K562 (cell line): Measurements from ENCODE around the gene CHCHD4. TPM values are rescaled to one million over a fixed set of nuclear protein-coding genes. Genes with fewer than 3 reads are reported as not detected.

Experiments
- ATAC-seq: fragments of 200-7000 bp; cut with Tn5 transposase; 3 replicates; pipeline ENCODE4 v1.9.1; 2020; ENCODE audit warnings: moderate library complexity
- BruUV-seq: library from RNA; stranded (reverse); fragments of 400-500 nt; replicated peaks from 2 replicates; lab custom pipeline; 2021; lab: Mats Ljungman, UMichigan
- CTCF ChIA-PET: fragments of 300-600 bp; formaldehyde crosslinking; extraction: SDS; loops from one replicate; lab custom pipeline; 2021; ENCODE audit warnings: low intra/inter-chr PET ratio; lab: Yijun Ruan, JAX
- POLR2A ChIA-PET: fragments of 300-600, 350-650 bp; sonication (Branson Sonifier 250); formaldehyde crosslinking; extraction: SDS; loops from one replicate; lab custom pipeline; 2021; ENCODE audit warnings: antibody characterized with exemption, inconsistent platforms; lab: Yijun Ruan, JAX
- DNase-seq, 4 experiments: peaks; one replicate each; pipeline versions ENCODE4 v3.0.0 to v3.0.0-alpha.2; 2011 to 2018; ENCODE audit warnings: low spot score in 3 of 4, mixed read lengths in 3 of 4; ENCODE audit errors: extremely low read depth in 1 of 4
- FAIRE-seq: peaks from 2 replicates; lab custom pipeline; 2011; peaks lifted over from hg19 to GRCh38; lab: Jason Lieb, UNC
- H2AFZ ChIP-seq: 2 replicates; pipeline ENCODE4 v1.6.0; 2011; ENCODE audit warnings: low read depth, low read length, control low read depth, inconsistent platforms
- H3K27ac ChIP-seq: fragments of 200-600 bp; 3 replicates; pipeline ENCODE4 v1.8.0; 2011; ENCODE audit warnings: low read depth, mild to moderate bottlenecking, control low read depth, inconsistent platforms, low read length, moderate library complexity, mixed read lengths; ENCODE audit errors: extremely low read depth
- H3K27me3 ChIP-seq, 2 experiments: fragments of 300-600 bp in 1 of 2; 2 replicates in 1 of 2; 3 replicates in 1 of 2; pipeline versions ENCODE4 v1.6.0 to v1.8.0; 2011; ENCODE audit warnings: inconsistent platforms in 2 of 2, low read length in 2 of 2, mild to moderate bottlenecking in 1 of 2, mixed read lengths in 1 of 2, moderate library complexity in 1 of 2; ENCODE audit not compliant: control insufficient read depth in 2 of 2, insufficient read depth in 2 of 2
- H3K36me3 ChIP-seq: fragments of 300-600 bp; 3 replicates; pipeline ENCODE4 v1.8.0; 2011; ENCODE audit warnings: mild to moderate bottlenecking, low read length, inconsistent platforms; ENCODE audit not compliant: control insufficient read depth, insufficient read depth
- H3K4me1 ChIP-seq, 2 experiments: fragments of 200-600 bp in 1 of 2; replicated peaks in 1 of 2; 2 replicates in 1 of 2; 3 replicates in 1 of 2; pipeline versions ENCODE4 v1.5.1 to v1.8.0; 2011; ENCODE audit warnings: inconsistent platforms in 2 of 2, low read length in 2 of 2, mild to moderate bottlenecking in 1 of 2, mixed read lengths in 1 of 2, moderate library complexity in 1 of 2; ENCODE audit not compliant: control insufficient read depth in 2 of 2, insufficient read depth in 2 of 2
- H3K4me2 ChIP-seq: 2 replicates; pipeline ENCODE4 v1.6.1; 2011; ENCODE audit warnings: low read length, control low read depth, inconsistent platforms, mixed read lengths; ENCODE audit not compliant: insufficient read depth
- H3K4me3 ChIP-seq: fragments of 200-600 bp; sonication (generic), shearing (Covaris generic); 2 replicates; pipeline ENCODE4 v1.5.1; 2016; ENCODE audit warnings: control low read depth, inconsistent platforms
- H3K79me2 ChIP-seq: fragments of 200-600 bp; 3 replicates; pipeline ENCODE4 v1.8.0; 2011; ENCODE audit warnings: low read length, inconsistent platforms; ENCODE audit not compliant: control insufficient read depth, insufficient read depth
- H3K9ac ChIP-seq, 2 experiments: 2 replicates each; pipeline versions ENCODE4 v1.6.0 to v1.6.1; 2011; ENCODE audit warnings: low read depth in 2 of 2, low read length in 2 of 2, control low read depth in 1 of 2, inconsistent platforms in 1 of 2, mild to moderate bottlenecking in 1 of 2, mixed read lengths in 1 of 2; ENCODE audit not compliant: insufficient read depth in 1 of 2
- H3K9me1 ChIP-seq: one replicate; pipeline ENCODE4 v1.6.0; 2011; ENCODE audit warnings: inconsistent platforms, mild to moderate bottlenecking, low read length, moderate library complexity; ENCODE audit not compliant: control insufficient read depth, insufficient read depth
- H3K9me3 ChIP-seq: replicated peaks from 2 replicates; pipeline ENCODE4 v1.5.1; 2011; ENCODE audit warnings: low read depth, low read length, inconsistent platforms; ENCODE audit not compliant: control insufficient read depth, insufficient read depth
- H4K20me1 ChIP-seq: replicated peaks from 2 replicates; pipeline ENCODE4 v1.6.1; 2011; ENCODE audit warnings: low read length, inconsistent platforms, mixed read lengths; ENCODE audit not compliant: control insufficient read depth, insufficient read depth
- ARID1B ChIP-seq: fragments of 450-650 bp; IDR thresholded peaks from 2 replicates; pipeline ENCODE4 v1.6.1; 2016; ENCODE audit warnings: antibody characterized with exemption, mild to moderate bottlenecking, inconsistent platforms
- ASH1L ChIP-seq: fragments of 450-650 bp; IDR thresholded peaks from 2 replicates; pipeline ENCODE4 v1.6.1; 2018; ENCODE audit warnings: borderline replicate concordance, mild to moderate bottlenecking, low read depth; ENCODE audit not compliant: partially characterized antibody
- CBX3 ChIP-seq, 2 experiments: IDR thresholded peaks; 1 replicate in 1 of 2; 2 replicates in 1 of 2; pipeline ENCODE4 v1.6.1; 2012; ENCODE audit warnings: inconsistent platforms in 2 of 2, low read length in 2 of 2, borderline replicate concordance in 1 of 2, control low read depth in 1 of 2
- CHD4 ChIP-seq: fragments of 200-600 bp; sonication (generic); IDR thresholded peaks from 3 replicates; pipeline ENCODE4 v1.6.1; 2012; ENCODE audit warnings: low read depth, mild to moderate bottlenecking, mixed read lengths, low read length, inconsistent platforms; ENCODE audit not compliant: insufficient read depth, insufficient replicate concordance, poor library complexity, severe bottlenecking
- HDGF ChIP-seq: fragments of 450-650 bp; IDR thresholded peaks from 2 replicates; pipeline ENCODE4 v1.6.1; 2016
- KLF1 ChIP-seq: fragments of 450-650 bp; IDR thresholded peaks from 2 replicates; pipeline ENCODE4 v1.6.1; 2016; ENCODE audit warnings: missing genetic modification characterization, missing compliant biosample characterization
- NBN ChIP-seq: fragments of 450-650 bp; IDR thresholded peaks from 2 replicates; pipeline ENCODE4 v1.6.1; 2016; ENCODE audit warnings: low read depth, mild to moderate bottlenecking
- NCOA4 ChIP-seq: fragments of 450-650 bp; IDR thresholded peaks from 2 replicates; pipeline ENCODE4 v1.6.1; 2018; ENCODE audit warnings: mild to moderate bottlenecking; ENCODE audit not compliant: partially characterized antibody
- PHB2 ChIP-seq: fragments of 450-650 bp; IDR thresholded peaks from 2 replicates; pipeline ENCODE4 v1.6.1; 2017; ENCODE audit warnings: low read depth
- PHF20 ChIP-seq: fragments of 450-650 bp; IDR thresholded peaks from 2 replicates; pipeline ENCODE4 v1.6.1; 2018; ENCODE audit not compliant: partially characterized antibody
- POLR2A ChIP-seq: fragments of 450-650 bp; conservative IDR thresholded peaks from 2 replicates; pipeline ENCODE4 v1.6.1; 2016
- PRMT5 ChIP-seq: sonication (generic); formaldehyde crosslinking; IDR thresholded peaks from 2 replicates; pipeline ENCODE4 v1.5.0; 2020; ENCODE audit warnings: missing genetic modification reagents
- SETDB1 ChIP-seq: IDR thresholded peaks from one replicate; pipeline ENCODE4 v1.6.1; 2012; ENCODE audit warnings: low read length, control low read depth, inconsistent platforms
- TARDBP ChIP-seq: fragments of 450-650 bp; IDR thresholded peaks from 2 replicates; pipeline ENCODE4 v1.6.1; 2016
- USF2 ChIP-seq: sonication (generic); formaldehyde crosslinking; IDR thresholded peaks from 2 replicates; pipeline ENCODE4 v1.5.0; 2020; ENCODE audit warnings: missing genetic modification reagents
- ZBED1 ChIP-seq: IDR thresholded peaks from 2 replicates; pipeline ENCODE4 v1.6.1; 2014
- ZNF165 ChIP-seq: fragments of 250-450 bp; sonication (Bioruptor Pico); IDR thresholded peaks from 2 replicates; pipeline ENCODE4 v1.4.0; 2020; ENCODE audit warnings: borderline replicate concordance
- ZNF347 ChIP-seq: fragments of 450-650 bp; formaldehyde crosslinking; IDR thresholded peaks from 2 replicates; pipeline ENCODE4 v1.4.0; 2020; ENCODE audit warnings: low read depth, mild to moderate bottlenecking, moderate library complexity
- WGBS: fragments of 100-300 bp; shearing (Covaris generic); methylation state at CpG from one replicate; pipeline ENCODE4 v1.1.6; 2016; ENCODE audit warnings: low coverage, mixed read lengths; ENCODE audit not compliant: insufficient coverage; ENCODE audit errors: missing lambda C conversion rate; 5-methylcytosine and 5-hydroxymethylcytosine counted together
- in situ Hi-C: fragments of 300-500 bp; cut with MboI; formaldehyde crosslinking; loops from 4 replicates; pipeline ENCODE4 v1.15.0; 2018; ENCODE audit warnings: inconsistent platforms, mixed read lengths
- intact Hi-C: fragments of 100-400 bp; cut with micrococcal nuclease; formaldehyde crosslinking; loops from 2 replicates; pipeline ENCODE4 v1.14.2; 2022
- polyA plus RNA-seq, 8 experiments: library from polyadenylated mRNA; depleted of rRNA in 4 of 8; stranded (reverse) in 5 of 8; unstranded in 3 of 8; fragments of >200 nt; fragmentation: Nextera tagmentation in 2 of 8; fragmentation: Illumina TruSeq in 1 of 8; extraction: Ambion mirVana in 2 of 8; extraction: Trizol in 1 of 8; gene quantifications; 2 replicates each; pipeline versions ENCODE4 v1.2.1 to v1.2.3, GENCODE V29; 2011 to 2014; ENCODE audit warnings: inconsistent platforms in 1 of 8, missing spikeins in 1 of 8
- total RNA-seq, 7 experiments: library from RNA; depleted of rRNA in 6 of 7; stranded (reverse); fragments of >200 nt in 6 of 7; fragmentation: Illumina TruSeq in 2 of 7; extraction: Trizol in 2 of 7; gene quantifications; 2 replicates each; pipeline versions ENCODE4 v1.2.1 to v1.2.3, GENCODE V29; 2011 to 2021; ENCODE audit warnings: low replicate concordance in 1 of 7
- TF ChIP-seq, protein P1 (sequence below): fragments of 150-350 bp; conservative IDR thresholded peaks from 2 replicates; pipeline ENCODE4 v1.6.1; 2014; ENCODE audit warnings: low read length
- TF ChIP-seq, protein P2 (sequence below): fragments of 250-450 bp; sonication (Bioruptor Pico); IDR thresholded peaks from 2 replicates; pipeline ENCODE4 v1.4.0; 2020; ENCODE audit warnings: borderline replicate concordance

CHCHD4 gene
- total and polyA plus RNA-seq, 9 of the 15 experiments (the other 6 are each of a cell fraction or from before 2014, with no cell fraction given), result 55.4 to 225 (median 77.2) TPM

GRCh38 chr3:14153663-14154062 lies 29.0 kb upstream of the CHCHD4 start:
- no TSS peak for BruUV-seq
- H3K9me3 ChIP-seq, result no peaks in the 10 kb centered on the region
- TF ChIP-seq PHF20 (no peak), ZNF347 (no peak), CBX3 (IDR thresholded peaks at IDR 0.05; ENCODE audit: borderline replicate concordance in 1 of 2, low read length in 2 of 2) (no peak), NCOA4 (no peak), PRMT5 (CRISPR knock-in tag) (no peak), USF2 (CRISPR knock-in tag) (no peak), ASH1L (no peak), ARID1B (no peak), PHB2 (no peak), ZBED1 (no peak), ZNF165 (no peak), HDGF (no peak), SETDB1 (no peak), TARDBP (no peak), KLF1 (tag) (no peak), NBN (no peak), POLR2A (no peak), CHD4 (no peak)
- TF ChIP-seq, protein P1, sequence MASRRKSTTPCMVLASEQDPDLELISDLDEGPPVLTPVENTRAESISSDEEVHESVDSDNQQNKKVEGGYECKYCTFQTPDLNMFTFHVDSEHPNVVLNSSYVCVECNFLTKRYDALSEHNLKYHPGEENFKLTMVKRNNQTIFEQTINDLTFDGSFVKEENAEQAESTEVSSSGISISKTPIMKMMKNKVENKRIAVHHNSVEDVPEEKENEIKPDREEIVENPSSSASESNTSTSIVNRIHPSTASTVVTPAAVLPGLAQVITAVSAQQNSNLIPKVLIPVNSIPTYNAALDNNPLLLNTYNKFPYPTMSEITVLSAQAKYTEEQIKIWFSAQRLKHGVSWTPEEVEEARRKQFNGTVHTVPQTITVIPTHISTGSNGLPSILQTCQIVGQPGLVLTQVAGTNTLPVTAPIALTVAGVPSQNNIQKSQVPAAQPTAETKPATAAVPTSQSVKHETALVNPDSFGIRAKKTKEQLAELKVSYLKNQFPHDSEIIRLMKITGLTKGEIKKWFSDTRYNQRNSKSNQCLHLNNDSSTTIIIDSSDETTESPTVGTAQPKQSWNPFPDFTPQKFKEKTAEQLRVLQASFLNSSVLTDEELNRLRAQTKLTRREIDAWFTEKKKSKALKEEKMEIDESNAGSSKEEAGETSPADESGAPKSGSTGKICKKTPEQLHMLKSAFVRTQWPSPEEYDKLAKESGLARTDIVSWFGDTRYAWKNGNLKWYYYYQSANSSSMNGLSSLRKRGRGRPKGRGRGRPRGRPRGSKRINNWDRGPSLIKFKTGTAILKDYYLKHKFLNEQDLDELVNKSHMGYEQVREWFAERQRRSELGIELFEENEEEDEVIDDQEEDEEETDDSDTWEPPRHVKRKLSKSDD, result no peak
- TF ChIP-seq, protein P2, sequence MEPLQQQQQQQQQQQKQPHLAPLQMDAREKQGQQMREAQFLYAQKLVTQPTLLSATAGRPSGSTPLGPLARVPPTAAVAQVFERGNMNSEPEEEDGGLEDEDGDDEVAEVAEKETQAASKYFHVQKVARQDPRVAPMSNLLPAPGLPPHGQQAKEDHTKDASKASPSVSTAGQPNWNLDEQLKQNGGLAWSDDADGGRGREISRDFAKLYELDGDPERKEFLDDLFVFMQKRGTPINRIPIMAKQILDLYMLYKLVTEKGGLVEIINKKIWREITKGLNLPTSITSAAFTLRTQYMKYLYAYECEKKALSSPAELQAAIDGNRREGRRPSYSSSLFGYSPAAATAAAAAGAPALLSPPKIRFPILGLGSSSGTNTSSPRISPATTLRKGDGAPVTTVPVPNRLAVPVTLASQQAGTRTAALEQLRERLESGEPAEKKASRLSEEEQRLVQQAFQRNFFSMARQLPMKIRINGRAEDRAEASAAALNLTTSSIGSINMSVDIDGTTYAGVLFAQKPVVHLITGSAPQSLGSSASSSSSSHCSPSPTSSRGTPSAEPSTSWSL (CRISPR knock-in tag), result no peak
- TF ChIP-seq, all 486 proteins: peak for 0
- H3K27ac ChIP-seq, result no peak overlapping the region
- DNase-seq (no peak), FAIRE-seq (no peak), ATAC-seq (no peak)
- 93% methylated on average over 5 of the region's 6 CpGs for WGBS
- no peaks in the 10 kb centered on the region for H3K27me3 ChIP-seq
- H3K36me3 ChIP-seq, result peaks cover 74% of the 10 kb centered on the region
- H3K4me3 ChIP-seq, result no peak overlapping the region
- ChIA-PET POLR2A (interaction anchor here (0.5 to 3.6 kb wide), 5 partner anchors 9 to 29 kb away, joined by 3 to 18 read pairs (median 3); partner anchors contain the start of genes CHCHD4, LSM3, TMEM43 and XPC), CTCF (interaction anchor here (1.1 kb wide), 1 partner anchor 314 kb away, joined by 3 read pairs; no protein-coding TSS in a partner anchor)
- no peaks in the 10 kb centered on the region; a peak in 1 of 5 replicates for H3K4me1 ChIP-seq
- no peak overlapping the region for H2AFZ ChIP-seq
- no peaks in the 10 kb centered on the region; the same call in 1 of the 2 replicates for H4K20me1 ChIP-seq
- no peak overlapping the region for H3K9ac ChIP-seq
- no peaks in the 10 kb centered on the region for H3K79me2 ChIP-seq
- no peak overlapping the region for H3K4me2 ChIP-seq
- H3K9me1 ChIP-seq, result no peaks in the 10 kb centered on the region
- intact Hi-C loops (no loop called here), in situ Hi-C loops (no loop called here)
